Measurements from ENCODE around the gene FAM170B.

DNA sequence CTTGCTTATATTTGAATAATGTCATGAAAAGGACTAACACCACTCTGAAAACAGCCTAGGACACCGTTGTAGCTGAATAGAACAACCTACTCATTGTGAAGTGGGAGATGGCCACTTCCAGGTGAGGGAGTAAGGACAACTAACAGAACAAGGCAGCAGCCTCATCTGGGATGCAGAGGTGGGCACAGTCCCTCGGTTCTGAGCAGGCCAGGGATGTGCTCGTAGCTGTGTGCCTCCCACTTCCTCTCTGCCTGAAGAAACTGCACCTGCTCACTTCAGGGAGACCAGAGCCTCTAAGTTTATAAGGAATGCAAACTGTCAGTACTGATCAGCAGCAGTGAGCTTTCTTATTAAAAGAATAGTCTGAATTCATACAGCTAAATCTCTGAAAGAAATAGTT is 21.0 kb downstream of the FAM170B start:
- TF ChIP-seq CTCF (IDR thresholded peaks at IDR 0.05; ENCODE audit: low read depth, low read length, poor library complexity, severe bottlenecking) (no peak), EZH2phosphoT487 (IDR thresholded peaks at IDR 0.05; ENCODE audit: borderline replicate concordance, low read length) (no peak)
